ENCODE measurements around the gene SNX3. TPM values are rescaled to one million over a fixed set of nuclear protein-coding genes. Genes with fewer than 3 reads are reported as not detected.
"Not testable (repeated sequence)": the region's sequence is repeated elsewhere in the genome, so short reads cannot be mapped to it uniquely, and the experiment has no call there.

SNX3 gene
- total RNA-seq = 87.8 TPM

- DNase-seq (ENCODE audit: low read depth in 2 of 3, low spot score in 2 of 3) = peak; percentile 87 to 95 (median 94)
These were observed at the start of gene SNX3 for GRCh38 chr6:108260809-108261569. TSS of gene SNX3 (minus strand) at chr6:108261040. CDS start at chr6:108260921, 119 bp downstream.

- no peak for DNase-seq (ENCODE audit: low read depth in 2 of 3, low spot score in 2 of 3)
These were observed 49.0 kb upstream of the SNX3 start for GRCh38 chr6:108309844-108310243.

- DNase-seq (ENCODE audit: low read depth in 2 of 3, low spot score in 2 of 3) = not testable (repeated sequence)
These were observed 47.8 kb upstream of the SNX3 start for GRCh38 chr6:108308641-108309040.

GRCh38 chr6:108304646-108305045, 43.8 kb upstream of the SNX3 start:
- no peak for DNase-seq (ENCODE audit: low read depth in 2 of 3, low spot score in 2 of 3)

- DNase-seq (ENCODE audit: low read depth in 2 of 3, low spot score in 2 of 3) = no peak
These were observed 41.5 kb upstream of the SNX3 start for GRCh38 chr6:108302386-108302785.

DNA sequence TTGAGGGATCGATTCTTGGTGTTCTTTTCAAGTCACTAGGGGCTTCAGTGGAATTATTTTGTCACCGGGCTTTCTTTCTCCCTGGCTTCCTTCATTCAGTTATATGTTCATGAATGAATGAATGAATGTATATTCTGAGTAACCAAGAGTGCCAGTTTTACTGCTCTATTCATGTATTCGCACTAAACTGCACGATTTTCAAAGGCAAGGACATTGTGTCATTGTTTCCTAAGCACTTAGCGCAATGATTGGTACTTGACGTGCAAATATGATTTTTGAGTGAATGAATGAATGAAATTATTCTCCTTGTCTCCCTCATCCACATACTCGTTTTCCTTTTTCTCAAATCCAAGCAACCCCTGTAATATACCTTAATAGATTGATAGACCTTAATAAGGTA, 34.8 kb upstream of the SNX3 start:
- no peak for DNase-seq (ENCODE audit: low read depth in 2 of 3, low spot score in 2 of 3)

DNA sequence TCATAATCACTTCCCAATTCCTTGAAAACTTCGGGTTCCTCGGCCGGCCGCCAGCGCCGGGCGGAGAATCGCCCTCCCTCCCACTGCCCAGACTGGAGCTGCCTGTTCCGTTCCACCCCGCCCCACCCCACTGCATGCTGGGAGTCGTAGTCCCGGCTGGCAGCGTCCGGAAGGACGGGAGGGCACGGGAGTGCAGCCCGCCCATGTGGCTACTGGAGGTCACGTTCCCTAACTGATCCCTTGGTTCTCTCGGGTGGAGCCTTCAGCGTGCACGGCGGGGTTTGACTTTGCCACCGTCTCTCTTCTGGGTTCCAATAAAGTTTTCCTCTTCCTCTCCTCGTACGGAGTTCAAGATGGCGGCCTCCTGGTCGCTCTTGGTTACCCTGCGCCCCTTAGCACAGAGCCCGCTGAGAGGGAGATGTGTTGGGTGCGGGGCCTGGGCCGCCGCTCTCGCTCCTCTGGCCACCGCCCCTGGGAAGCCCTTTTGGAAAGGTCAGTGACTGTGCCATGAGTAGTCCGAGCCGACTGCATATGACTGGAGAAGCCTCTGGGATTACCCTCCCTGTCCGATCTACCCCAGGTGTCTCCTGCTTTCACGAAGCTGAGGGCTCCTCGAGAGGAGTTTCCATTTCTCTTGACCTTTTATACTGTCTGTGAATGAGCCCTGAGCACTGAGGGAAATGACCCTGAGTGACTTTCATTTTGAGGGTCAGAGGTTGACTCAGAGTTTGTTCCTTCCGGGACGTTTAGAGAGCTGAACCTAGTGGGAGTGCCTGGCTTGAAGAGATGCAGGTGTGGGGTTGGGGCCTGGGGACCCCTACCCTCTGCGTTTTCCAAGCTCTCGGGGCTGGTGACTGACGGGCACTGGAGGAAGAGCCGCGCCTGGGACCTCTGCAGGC, 34.1 kb upstream of the SNX3 start, which contains the start of gene AFG1L:
Gene AFG1L (plus strand): TSS at position 328 of the 899 bp plus-strand sequence. CDS start 26 bp downstream, at position 354.
- DNase-seq (ENCODE audit: low read depth in 2 of 3, low spot score in 2 of 3) = peak; percentile 62 to 90 (median 87)

GRCh38 chr6:108294297-108294726, 33.5 kb upstream of the SNX3 start:
- no peak for DNase-seq (ENCODE audit: low read depth in 2 of 3, low spot score in 2 of 3)

- peak in 2 of 3 donors; percentile 8 to 21 for DNase-seq (ENCODE audit: low read depth in 2 of 3, low spot score in 2 of 3)
These were observed 32.9 kb upstream of the SNX3 start for GRCh38 chr6:108293527-108294296.

DNA sequence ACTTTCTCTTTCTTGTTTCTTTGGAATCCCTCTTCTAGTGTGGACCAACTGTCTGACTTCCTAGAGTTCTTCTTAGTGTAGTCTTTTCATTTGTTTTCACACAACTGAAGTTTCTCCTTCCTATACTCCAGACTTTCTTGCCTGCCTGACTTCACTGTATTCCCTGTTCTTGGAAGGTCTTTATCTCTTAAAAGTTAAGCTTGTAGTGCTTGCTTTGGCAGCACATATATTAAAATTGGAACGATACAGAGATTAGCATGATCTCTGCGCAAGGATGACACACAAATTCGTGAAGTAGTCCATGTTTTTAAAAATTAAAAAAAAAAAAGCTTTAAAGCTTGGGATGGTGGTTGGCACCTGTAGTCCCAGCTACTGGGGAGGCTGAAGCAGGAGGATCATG, 31.7 kb upstream of the SNX3 start:
- not testable (repeated sequence) for DNase-seq (ENCODE audit: low read depth in 2 of 3, low spot score in 2 of 3)

DNA sequence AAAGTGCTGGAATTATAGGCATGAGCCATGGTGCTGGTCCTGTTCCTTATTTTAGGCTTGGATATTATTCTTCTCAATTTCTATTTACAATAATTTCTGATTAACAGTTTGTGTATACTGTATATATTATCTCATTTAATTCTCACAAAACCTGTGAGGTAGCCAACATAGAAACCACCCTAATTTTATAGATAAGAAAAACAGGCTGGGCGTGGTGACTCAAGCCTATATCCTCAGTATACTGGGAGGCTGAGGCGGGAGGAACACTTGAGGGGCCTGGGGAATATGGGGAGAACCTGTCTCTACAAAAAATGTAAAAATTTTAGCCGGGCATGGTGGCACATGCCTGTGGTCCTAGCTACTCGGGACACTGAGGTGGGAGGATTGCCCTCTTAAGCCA, 30.3 kb upstream of the SNX3 start:
- no peak for DNase-seq (ENCODE audit: low read depth in 2 of 3, low spot score in 2 of 3)

DNA sequence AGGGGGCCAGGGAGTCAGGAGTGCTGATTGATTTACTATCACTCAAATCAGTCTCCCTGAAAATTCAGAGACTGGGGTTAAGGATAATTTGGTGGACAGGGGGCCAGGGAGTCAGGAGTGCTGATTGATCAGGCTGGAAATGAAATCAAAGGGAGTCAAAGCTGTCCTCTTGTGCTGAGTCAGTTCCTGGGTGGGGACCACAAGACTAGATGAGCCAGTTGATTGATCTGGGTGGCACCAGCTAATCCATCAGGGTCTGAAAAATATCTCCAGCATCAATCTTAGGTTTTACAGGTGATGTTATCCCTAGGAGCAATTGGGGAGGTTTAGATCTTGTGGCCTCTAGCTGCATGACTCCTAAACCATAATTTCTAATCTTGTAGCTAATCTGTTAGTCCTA, 27.9 kb upstream of the SNX3 start:
- no peak for DNase-seq (ENCODE audit: low read depth in 2 of 3, low spot score in 2 of 3)

DNA sequence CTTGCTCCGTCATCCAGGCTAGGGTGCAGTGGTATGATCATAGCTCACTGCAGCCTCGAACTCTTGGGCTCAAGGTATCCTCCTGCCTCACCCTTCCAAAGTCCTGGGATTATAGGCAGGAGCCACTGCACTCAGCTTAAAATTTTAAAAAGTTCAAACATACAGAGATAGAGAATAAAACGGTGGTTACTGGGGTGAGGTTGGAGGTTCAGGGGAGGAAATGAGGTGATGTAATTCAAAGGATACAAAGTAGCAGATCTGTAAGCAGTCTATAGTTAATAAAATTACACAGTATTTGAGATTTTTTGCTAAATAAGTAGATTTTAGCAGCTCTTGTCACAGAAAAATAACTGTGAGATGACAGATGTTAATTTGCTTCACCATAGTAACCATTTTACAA, 26.5 kb upstream of the SNX3 start:
- DNase-seq (ENCODE audit: low read depth in 2 of 3, low spot score in 2 of 3) = no peak

- no peak for DNase-seq (ENCODE audit: low read depth in 2 of 3, low spot score in 2 of 3)
These were observed 25.5 kb upstream of the SNX3 start for GRCh38 chr6:108286366-108286765.

DNA sequence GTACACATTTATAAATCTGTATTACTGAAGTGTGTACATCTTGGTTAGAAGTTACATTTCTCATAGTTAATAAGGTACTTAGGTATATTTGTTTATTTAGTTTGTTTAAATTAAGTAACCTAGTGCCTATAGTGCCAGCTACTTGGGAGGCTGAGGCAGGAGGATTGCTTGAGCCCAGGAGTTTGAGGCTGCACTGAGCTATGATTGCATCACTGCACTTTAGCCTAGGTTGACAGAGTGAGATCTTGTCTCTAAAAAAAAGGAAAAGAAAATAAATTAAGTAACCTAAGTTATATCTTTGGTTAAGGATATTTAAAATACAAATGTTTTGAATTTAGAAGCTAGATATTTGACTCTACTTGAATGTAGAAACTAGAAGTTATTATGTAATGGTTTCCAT, 24.5 kb upstream of the SNX3 start:
- no peak for DNase-seq (ENCODE audit: low read depth in 2 of 3, low spot score in 2 of 3)

- no peak for DNase-seq (ENCODE audit: low read depth in 2 of 3, low spot score in 2 of 3)
These were observed 17.0 kb upstream of the SNX3 start for GRCh38 chr6:108277831-108278230.

DNA sequence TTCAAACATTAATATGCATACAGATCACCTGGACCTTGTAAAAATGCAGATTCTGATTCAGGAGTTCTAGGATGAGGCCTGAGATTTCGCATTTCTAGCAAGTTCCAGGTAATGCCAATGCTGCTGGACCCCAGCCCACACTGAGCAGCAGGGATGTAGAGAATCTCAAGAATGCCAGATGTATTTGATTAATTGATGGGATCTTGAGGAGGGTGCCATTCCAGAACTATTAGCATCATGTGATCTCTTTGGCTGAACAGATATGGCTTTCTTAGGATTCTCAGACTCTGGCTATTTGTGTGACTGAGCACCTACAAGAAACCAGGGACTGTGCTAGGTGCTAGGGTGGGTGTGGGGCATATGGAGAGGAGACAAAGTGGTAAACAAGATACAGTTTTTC, 16.5 kb upstream of the SNX3 start:
- DNase-seq (ENCODE audit: low read depth in 2 of 3, low spot score in 2 of 3) = no peak

DNA sequence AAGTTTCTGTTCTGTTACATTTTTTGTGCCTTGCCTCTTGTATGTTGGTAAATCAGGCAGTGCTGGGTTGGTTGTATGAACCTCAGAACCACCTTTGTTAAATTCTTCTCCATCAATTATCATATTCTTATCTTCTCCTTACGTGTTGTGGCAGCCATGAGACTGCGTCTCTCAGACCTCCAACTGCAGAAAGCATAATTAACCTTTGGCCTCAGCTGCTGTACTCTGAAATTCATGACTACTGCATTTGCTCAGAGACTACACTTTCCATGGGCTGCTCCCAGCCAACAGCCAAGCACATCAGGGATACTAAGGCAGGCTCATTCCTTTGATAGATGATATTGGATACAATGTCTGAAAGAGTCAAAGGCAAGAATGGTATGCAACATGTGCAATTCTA, 15.1 kb upstream of the SNX3 start:
- no peak for DNase-seq (ENCODE audit: low read depth in 2 of 3, low spot score in 2 of 3)

DNA sequence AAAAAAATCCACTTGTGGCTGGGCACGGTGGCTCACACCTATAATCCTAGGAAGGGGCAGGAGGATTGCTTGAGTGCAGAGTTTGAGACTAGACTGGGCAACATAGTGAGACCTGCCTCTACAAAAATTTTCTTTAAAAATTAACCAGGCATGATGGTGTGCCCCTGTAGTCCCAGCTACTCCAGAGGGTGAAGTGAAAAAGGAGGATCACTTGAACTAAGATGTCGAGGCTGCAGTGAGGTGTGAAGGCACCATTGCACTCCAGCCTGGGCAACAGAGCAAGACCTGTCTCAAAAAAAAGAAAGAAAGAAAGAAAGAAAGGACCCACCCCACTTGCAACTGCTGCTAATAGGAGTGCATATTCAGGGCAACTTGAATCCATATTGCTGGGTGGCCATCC, 13.7 kb upstream of the SNX3 start:
- no peak for DNase-seq (ENCODE audit: low read depth in 2 of 3, low spot score in 2 of 3)

GRCh38 chr6:108269955-108270354, 9.1 kb upstream of the SNX3 start:
- DNase-seq (ENCODE audit: low read depth in 2 of 3, low spot score in 2 of 3) = not testable (repeated sequence)

- DNase-seq (ENCODE audit: low read depth in 2 of 3, low spot score in 2 of 3) = no peak
These were observed 8.0 kb upstream of the SNX3 start for GRCh38 chr6:108268845-108269244.
